K562 (cell line): Measurements from ENCODE around the gene LMBR1L.

Experiments
- SRSF9 ChIP-seq: fragments of 200-400 bp; formaldehyde crosslinking; IDR thresholded peaks from 2 replicates; pipeline ENCODE4 v1.6.1; 2017; ENCODE audit warnings: low read depth, low read length, borderline replicate concordance
- TF ChIP-seq, protein P1 (sequence below): fragments of 450-650 bp; formaldehyde crosslinking; IDR thresholded peaks from 2 replicates; pipeline ENCODE4 v1.4.0; 2022; ENCODE audit warnings: mild to moderate bottlenecking, moderate library complexity
- TF ChIP-seq, protein P2 (sequence below): IDR thresholded peaks from 2 replicates; pipeline ENCODE4 v1.6.1; 2016; ENCODE audit warnings: missing genetic modification characterization, missing compliant biosample characterization
- TF ChIP-seq, protein P3 (sequence below): sonication (generic); formaldehyde crosslinking; IDR thresholded peaks from 2 replicates; pipeline ENCODE4 v1.9.0; 2022; ENCODE audit warnings: mild to moderate bottlenecking, missing genetic modification reagents

DNA sequence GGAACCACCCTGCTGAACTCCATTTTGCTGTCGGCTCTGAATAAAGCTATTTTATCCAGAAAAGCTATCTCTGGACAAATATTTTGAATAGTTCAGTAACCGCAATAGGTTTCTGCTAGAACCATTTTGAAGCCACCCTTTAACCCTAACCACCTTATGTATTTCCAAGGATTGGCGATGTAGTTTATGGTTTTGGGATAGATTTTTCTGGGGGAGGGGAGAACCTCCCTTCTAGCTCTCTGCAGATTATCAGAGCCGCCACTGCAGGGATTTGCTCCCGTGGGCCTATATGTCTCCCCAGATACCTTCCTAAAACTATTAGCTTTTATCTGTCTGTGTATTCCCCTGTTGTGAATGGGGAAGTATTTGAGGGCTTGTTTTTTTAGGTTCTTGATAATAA lies 22.4 kb upstream of the LMBR1L start:
- TF ChIP-seq, protein P1, sequence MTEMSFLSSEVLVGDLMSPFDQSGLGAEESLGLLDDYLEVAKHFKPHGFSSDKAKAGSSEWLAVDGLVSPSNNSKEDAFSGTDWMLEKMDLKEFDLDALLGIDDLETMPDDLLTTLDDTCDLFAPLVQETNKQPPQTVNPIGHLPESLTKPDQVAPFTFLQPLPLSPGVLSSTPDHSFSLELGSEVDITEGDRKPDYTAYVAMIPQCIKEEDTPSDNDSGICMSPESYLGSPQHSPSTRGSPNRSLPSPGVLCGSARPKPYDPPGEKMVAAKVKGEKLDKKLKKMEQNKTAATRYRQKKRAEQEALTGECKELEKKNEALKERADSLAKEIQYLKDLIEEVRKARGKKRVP = no peak
- TF ChIP-seq, protein P2, sequence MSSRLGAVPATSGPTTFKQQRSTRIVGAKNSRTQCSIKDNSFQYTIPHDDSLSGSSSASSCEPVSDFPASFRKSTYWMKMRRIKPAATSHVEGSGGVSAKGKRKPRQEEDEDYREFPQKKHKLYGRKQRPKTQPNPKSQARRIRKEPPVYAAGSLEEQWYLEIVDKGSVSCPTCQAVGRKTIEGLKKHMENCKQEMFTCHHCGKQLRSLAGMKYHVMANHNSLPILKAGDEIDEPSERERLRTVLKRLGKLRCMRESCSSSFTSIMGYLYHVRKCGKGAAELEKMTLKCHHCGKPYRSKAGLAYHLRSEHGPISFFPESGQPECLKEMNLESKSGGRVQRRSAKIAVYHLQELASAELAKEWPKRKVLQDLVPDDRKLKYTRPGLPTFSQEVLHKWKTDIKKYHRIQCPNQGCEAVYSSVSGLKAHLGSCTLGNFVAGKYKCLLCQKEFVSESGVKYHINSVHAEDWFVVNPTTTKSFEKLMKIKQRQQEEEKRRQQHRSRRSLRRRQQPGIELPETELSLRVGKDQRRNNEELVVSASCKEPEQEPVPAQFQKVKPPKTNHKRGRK (tag) = no peak
- no peak for TF ChIP-seq SRSF9
- TF ChIP-seq, protein P3, sequence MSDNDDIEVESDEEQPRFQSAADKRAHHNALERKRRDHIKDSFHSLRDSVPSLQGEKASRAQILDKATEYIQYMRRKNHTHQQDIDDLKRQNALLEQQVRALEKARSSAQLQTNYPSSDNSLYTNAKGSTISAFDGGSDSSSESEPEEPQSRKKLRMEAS (CRISPR knock-in tag) = no peak
